Right lobe of liver (tissue), 6 donors: ENCODE results near the gene FCAMR. TPM values are rescaled to one million over a fixed set of nuclear protein-coding genes. Genes with fewer than 3 reads are reported as not detected.

Experiments
- ATAC-seq, 4 donors: fragments of 200-7000 bp; cut with Tn5 transposase; one replicate each; pipeline ENCODE4 v1.9.1; 2020; ENCODE audit warnings: mild to moderate bottlenecking in 4 of 4, moderate library complexity in 4 of 4
- DNase-seq, 3 donors: peaks; one replicate each; pipeline ENCODE4 v3.0.0-alpha.2; 2020
- H3K27ac ChIP-seq, 3 donors: fragments of 200-600 bp; one replicate each; pipeline ENCODE4 v1.8.0; 2022
- H3K27me3 ChIP-seq, 2 donors: fragments of 200-600 bp; one replicate each; pipeline ENCODE4 v1.8.0; 2022
- H3K36me3 ChIP-seq, 4 donors: fragments of 200-600 bp; sonication (generic) in 1 of 4; one replicate each; pipeline versions ENCODE4 v1.5.1 to v1.8.0; 2017 to 2022; ENCODE audit warnings: control low read depth in 1 of 4
- H3K4me1 ChIP-seq, 4 donors: fragments of 200-600 bp; sonication (generic) in 1 of 4; one replicate each; pipeline versions ENCODE4 v1.5.1 to v1.8.0; 2017 to 2022; ENCODE audit warnings: control low read depth in 1 of 4
- H3K4me3 ChIP-seq, 3 donors: fragments of 200-600 bp; one replicate each; pipeline ENCODE4 v1.8.0; 2022
- H3K9me3 ChIP-seq, 4 donors: fragments of 200-600 bp; sonication (generic) in 1 of 4; one replicate each; pipeline versions ENCODE4 v1.5.1 to v1.8.0; 2017 to 2022; ENCODE audit warnings: control low read depth in 1 of 4
- CTCF ChIP-seq, 4 donors: fragments of 200-600 bp in 3 of 4; fragments of 450-650 bp in 1 of 4; IDR thresholded peaks; one replicate each; pipeline versions ENCODE4 v1.5.1 to v1.8.0; 2016 to 2022; ENCODE audit warnings: antibody characterized with exemption in 4 of 4, mild to moderate bottlenecking in 2 of 4
- POLR2A ChIP-seq: fragments of 450-650 bp; IDR thresholded peaks from one replicate; pipeline ENCODE4 v1.6.1; 2017; ENCODE audit warnings: antibody characterized with exemption, mild to moderate bottlenecking
- WGBS: methylation state at CpG from one replicate; pipeline ENCODE4 v1.1.6; 2018; ENCODE audit warnings: low coverage, low lambda C conversion rate; ENCODE audit not compliant: insufficient coverage; ENCODE audit errors: missing lambda C conversion rate; 5-methylcytosine and 5-hydroxymethylcytosine counted together
- intact Hi-C, 2 donors: fragments of 100-400 bp; cut with DNase I; formaldehyde crosslinking; loops; one replicate each; pipeline versions ENCODE4 v1.11.2 to v1.14.1; 2022
- total RNA-seq, 6 experiments: library from RNA; depleted of rRNA in 2 of 6; stranded (reverse); fragments of >200 nt in 2 of 6; fragmentation: NEBNext Ultra II Directional in 3 of 6; extraction: Animal tissue kit (Norgen Biotek cat#: 25700) in 3 of 6; gene quantifications; one replicate each; pipeline versions ENCODE4 v1.1.0 to v1.2.4, GENCODE V29; 2016 to 2023
- donor health status: DM: no; HTN: yes; CAD: no.
- donor health status: DM: no; HTN: no; CAD: no.
- donor health status: DM: no; HTN: no; CAD: no.
- donor health status: DM: no; HTN: yes; CAD: no.
- donor health status: DM: no; HTN: yes; CAD: no.

The FCAMR gene
- total RNA-seq, 6 experiments from 2014 or later = 0.44 to 31.1 (median 2.2) TPM

- H3K27me3 ChIP-seq = no peaks in the 10 kb centered on the region
- 82% methylated on average over 5 of the region's 8 CpGs for WGBS
- H3K36me3 ChIP-seq = no peaks in the 10 kb centered on the region
- intact Hi-C loops = no loop called here
- no peak overlapping the region for H3K4me3 ChIP-seq
- ATAC-seq (peak; percentile 39 to 56 (median 42)), DNase-seq (no peak)
- H3K9me3 ChIP-seq = no peaks in the 10 kb centered on the region
- TF ChIP-seq POLR2A (no peak), CTCF (IDR thresholded peaks at IDR 0.05) (peak; percentile 30 to 63 (median 54))
- H3K27ac ChIP-seq = no peak overlapping the region
- no peaks in the 10 kb centered on the region for H3K4me1 ChIP-seq
These were observed 36.8 kb downstream of the FCAMR start for GRCh38 chr1:206933333-206933945.

GRCh38 chr1:206932177-206932576 lies 38.1 kb downstream of the FCAMR start:
- WGBS = 32% methylated on average over 7 of the region's 8 CpGs
- no peaks in the 10 kb centered on the region for H3K36me3 ChIP-seq
- ATAC-seq = no peak
- H3K27me3 ChIP-seq = no peaks in the 10 kb centered on the region
- intact Hi-C loops = no loop called here
- H3K4me3 ChIP-seq = no peak overlapping the region
- no peak for TF ChIP-seq CTCF (IDR thresholded peaks at IDR 0.05)
- no peak for TF ChIP-seq POLR2A
- no peak overlapping the region for H3K27ac ChIP-seq
- no peaks in the 10 kb centered on the region for H3K4me1 ChIP-seq
- no peaks in the 10 kb centered on the region for H3K9me3 ChIP-seq
- no peak for DNase-seq

- no peak overlapping the region for H3K27ac ChIP-seq
- H3K36me3 ChIP-seq = no peaks in the 10 kb centered on the region
- DNase-seq (no peak), ATAC-seq (no peak)
- TF ChIP-seq CTCF (IDR thresholded peaks at IDR 0.05) (no peak), POLR2A (no peak)
- H3K27me3 ChIP-seq = no peaks in the 10 kb centered on the region
- intact Hi-C loops = no loop called here
- H3K4me1 ChIP-seq = peaks cover 0 to under 1% (median 0%) of the 10 kb centered on the region in 4 donors
- WGBS = 80% methylated on average over 1 of the region's 6 CpGs
- no peaks in the 10 kb centered on the region for H3K9me3 ChIP-seq
- H3K4me3 ChIP-seq = no peak overlapping the region
These were observed 38.6 kb downstream of the FCAMR start for GRCh38 chr1:206931709-206932108.

GRCh38 chr1:206930210-206930798 lies 40.0 kb downstream of the FCAMR start:
- peaks cover 0 to 10% (median 0%) of the 10 kb centered on the region in 4 donors for H3K4me1 ChIP-seq
- H3K27ac ChIP-seq = no peak overlapping the region
- H3K4me3 ChIP-seq = no peak overlapping the region
- 64% methylated on average over 16 of the region's 17 CpGs for WGBS
- H3K9me3 ChIP-seq = no peaks in the 10 kb centered on the region
- ATAC-seq = peak; percentile 20 to 28 (median 24)
- H3K36me3 ChIP-seq = no peaks in the 10 kb centered on the region
- DNase-seq = no peak
- TF ChIP-seq POLR2A (no peak), CTCF (IDR thresholded peaks at IDR 0.05) (no peak)
- intact Hi-C loops = no loop called here
- H3K27me3 ChIP-seq = no peaks in the 10 kb centered on the region
